Measurements from ENCODE around the gene GTF2A2.

DNA sequence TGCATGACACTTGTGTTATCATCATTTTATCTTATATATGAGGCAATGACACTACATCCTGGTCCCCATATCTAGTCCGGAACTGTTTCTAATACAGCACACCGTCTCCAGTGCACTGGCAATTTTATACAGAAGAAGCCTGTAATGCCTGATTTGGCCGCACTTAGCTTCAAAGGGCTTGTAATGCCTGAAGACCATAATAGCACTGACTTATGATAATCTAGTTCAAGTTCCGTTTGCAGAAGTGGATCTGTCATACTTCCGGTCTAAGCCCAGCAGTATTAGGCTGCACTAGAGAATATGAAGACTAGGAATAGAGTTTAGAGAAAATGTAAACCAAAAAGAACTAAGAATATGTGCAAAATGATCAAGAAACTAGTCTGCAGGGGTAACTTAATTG is 30.5 kb upstream of the GTF2A2 start:
- TF ChIP-seq, protein P1, sequence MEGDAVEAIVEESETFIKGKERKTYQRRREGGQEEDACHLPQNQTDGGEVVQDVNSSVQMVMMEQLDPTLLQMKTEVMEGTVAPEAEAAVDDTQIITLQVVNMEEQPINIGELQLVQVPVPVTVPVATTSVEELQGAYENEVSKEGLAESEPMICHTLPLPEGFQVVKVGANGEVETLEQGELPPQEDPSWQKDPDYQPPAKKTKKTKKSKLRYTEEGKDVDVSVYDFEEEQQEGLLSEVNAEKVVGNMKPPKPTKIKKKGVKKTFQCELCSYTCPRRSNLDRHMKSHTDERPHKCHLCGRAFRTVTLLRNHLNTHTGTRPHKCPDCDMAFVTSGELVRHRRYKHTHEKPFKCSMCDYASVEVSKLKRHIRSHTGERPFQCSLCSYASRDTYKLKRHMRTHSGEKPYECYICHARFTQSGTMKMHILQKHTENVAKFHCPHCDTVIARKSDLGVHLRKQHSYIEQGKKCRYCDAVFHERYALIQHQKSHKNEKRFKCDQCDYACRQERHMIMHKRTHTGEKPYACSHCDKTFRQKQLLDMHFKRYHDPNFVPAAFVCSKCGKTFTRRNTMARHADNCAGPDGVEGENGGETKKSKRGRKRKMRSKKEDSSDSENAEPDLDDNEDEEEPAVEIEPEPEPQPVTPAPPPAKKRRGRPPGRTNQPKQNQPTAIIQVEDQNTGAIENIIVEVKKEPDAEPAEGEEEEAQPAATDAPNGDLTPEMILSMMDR (conservative IDR thresholded peaks at IDR 0.05; ENCODE audit: low read depth, low read length), result no peak
- no peak for TF ChIP-seq EZH2 (IDR thresholded peaks at IDR 0.05; ENCODE audit: borderline replicate concordance, low read depth, low read length, poor library complexity, severe bottlenecking)
